ENCODE measurements around the gene F7.

Gene F7

DNA sequence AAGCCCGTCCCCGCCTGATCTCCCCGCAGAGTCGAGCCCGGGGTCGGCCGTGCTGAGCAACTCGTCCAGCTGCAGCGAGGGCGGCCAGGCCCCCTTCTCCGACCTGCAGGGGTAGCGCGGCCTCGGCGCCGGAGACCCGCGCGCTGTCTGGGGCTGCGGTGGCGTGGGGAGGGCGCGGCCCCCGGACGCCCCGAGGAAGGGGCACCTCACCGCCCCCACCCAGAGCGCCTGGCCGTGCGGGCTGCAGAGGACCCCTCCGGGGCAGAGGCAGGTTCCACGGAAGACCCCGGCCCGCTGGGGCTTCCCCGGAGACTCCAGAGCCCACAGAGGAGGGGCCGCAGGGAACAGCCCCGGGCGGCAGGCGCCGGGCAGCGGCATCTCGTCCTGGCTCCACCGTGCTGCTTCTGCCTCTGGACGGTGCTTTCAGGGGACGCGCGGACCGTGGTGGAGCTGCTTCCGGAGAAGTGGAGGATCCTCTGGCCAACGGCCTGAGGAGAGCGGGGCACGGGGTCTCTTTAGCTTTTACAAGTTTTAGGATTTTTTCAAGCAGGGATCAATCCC lies 8.8 kb upstream of the F7 start:
- Histone ChIP-seq H3K4me1 (ENCODE audit: control insufficient read depth, insufficient read depth, low read length) (no peaks in the 10 kb centered on the region), H3K36me3 (ENCODE audit: control insufficient read depth in 2 of 2, insufficient read depth in 1 of 2, low read length in 2 of 2) (no peaks in the 10 kb centered on the region), H3K9me3 (ENCODE audit: control insufficient read depth, insufficient read depth, low read depth, low read length) (no peaks in the 10 kb centered on the region), H3K27ac (ENCODE audit: extremely low read depth, low read depth, low read length) (no peak overlapping the region), H3K4me3 (ENCODE audit: low read depth, low read length) (no peak overlapping the region)
- no peak for TF ChIP-seq OSR2 (tag by site-specific recombination; IDR thresholded peaks at IDR 0.05)
- no peak for TF ChIP-seq ZNF488 (tag by site-specific recombination; IDR thresholded peaks at IDR 0.05)
- no peak for TF ChIP-seq MEIS1 (CRISPR knock-in tag; IDR thresholded peaks at IDR 0.05; ENCODE audit: borderline replicate concordance)
- TF ChIP-seq, protein P1, sequence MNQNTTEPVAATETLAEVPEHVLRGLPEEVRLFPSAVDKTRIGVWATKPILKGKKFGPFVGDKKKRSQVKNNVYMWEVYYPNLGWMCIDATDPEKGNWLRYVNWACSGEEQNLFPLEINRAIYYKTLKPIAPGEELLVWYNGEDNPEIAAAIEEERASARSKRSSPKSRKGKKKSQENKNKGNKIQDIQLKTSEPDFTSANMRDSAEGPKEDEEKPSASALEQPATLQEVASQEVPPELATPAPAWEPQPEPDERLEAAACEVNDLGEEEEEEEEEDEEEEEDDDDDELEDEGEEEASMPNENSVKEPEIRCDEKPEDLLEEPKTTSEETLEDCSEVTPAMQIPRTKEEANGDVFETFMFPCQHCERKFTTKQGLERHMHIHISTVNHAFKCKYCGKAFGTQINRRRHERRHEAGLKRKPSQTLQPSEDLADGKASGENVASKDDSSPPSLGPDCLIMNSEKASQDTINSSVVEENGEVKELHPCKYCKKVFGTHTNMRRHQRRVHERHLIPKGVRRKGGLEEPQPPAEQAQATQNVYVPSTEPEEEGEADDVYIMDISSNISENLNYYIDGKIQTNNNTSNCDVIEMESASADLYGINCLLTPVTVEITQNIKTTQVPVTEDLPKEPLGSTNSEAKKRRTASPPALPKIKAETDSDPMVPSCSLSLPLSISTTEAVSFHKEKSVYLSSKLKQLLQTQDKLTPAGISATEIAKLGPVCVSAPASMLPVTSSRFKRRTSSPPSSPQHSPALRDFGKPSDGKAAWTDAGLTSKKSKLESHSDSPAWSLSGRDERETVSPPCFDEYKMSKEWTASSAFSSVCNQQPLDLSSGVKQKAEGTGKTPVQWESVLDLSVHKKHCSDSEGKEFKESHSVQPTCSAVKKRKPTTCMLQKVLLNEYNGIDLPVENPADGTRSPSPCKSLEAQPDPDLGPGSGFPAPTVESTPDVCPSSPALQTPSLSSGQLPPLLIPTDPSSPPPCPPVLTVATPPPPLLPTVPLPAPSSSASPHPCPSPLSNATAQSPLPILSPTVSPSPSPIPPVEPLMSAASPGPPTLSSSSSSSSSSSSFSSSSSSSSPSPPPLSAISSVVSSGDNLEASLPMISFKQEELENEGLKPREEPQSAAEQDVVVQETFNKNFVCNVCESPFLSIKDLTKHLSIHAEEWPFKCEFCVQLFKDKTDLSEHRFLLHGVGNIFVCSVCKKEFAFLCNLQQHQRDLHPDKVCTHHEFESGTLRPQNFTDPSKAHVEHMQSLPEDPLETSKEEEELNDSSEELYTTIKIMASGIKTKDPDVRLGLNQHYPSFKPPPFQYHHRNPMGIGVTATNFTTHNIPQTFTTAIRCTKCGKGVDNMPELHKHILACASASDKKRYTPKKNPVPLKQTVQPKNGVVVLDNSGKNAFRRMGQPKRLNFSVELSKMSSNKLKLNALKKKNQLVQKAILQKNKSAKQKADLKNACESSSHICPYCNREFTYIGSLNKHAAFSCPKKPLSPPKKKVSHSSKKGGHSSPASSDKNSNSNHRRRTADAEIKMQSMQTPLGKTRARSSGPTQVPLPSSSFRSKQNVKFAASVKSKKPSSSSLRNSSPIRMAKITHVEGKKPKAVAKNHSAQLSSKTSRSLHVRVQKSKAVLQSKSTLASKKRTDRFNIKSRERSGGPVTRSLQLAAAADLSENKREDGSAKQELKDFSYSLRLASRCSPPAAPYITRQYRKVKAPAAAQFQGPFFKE (tag by site-specific recombination; IDR thresholded peaks at IDR 0.05; ENCODE audit: borderline replicate concordance): no peak
- no peak for TF ChIP-seq ZNF266 (tag by site-specific recombination; IDR thresholded peaks at IDR 0.05; ENCODE audit: low read depth)
- TF ChIP-seq ZNF76 (tag by site-specific recombination; IDR thresholded peaks at IDR 0.05; ENCODE audit: borderline replicate concordance, low read depth): no peak
- no peak for TF ChIP-seq PRDM10 (tag by site-specific recombination; IDR thresholded peaks at IDR 0.05)
- CTCF ChIA-PET: interaction anchor here (0.5 kb wide), 1 partner anchor 77 kb away, joined by 4 read pairs; no protein-coding TSS in a partner anchor
- POLR2A ChIA-PET: no interaction called here

GRCh38 chr13:113097651-113098050 lies 7.9 kb upstream of the F7 start:
- POLR2A ChIA-PET: no interaction called here
- no peak overlapping the region for H3K4me3 ChIP-seq (ENCODE audit: low read depth, low read length)
- H3K9me3 ChIP-seq (ENCODE audit: control insufficient read depth, insufficient read depth, low read depth, low read length): no peaks in the 10 kb centered on the region
- no peaks in the 10 kb centered on the region for H3K4me1 ChIP-seq (ENCODE audit: control insufficient read depth, insufficient read depth, low read length)
- H3K36me3 ChIP-seq (ENCODE audit: control insufficient read depth in 2 of 2, insufficient read depth in 1 of 2, low read length in 2 of 2): no peaks in the 10 kb centered on the region
- CTCF ChIA-PET: no interaction called here
- H3K27ac ChIP-seq (ENCODE audit: extremely low read depth, low read depth, low read length): no peak overlapping the region
- TF ChIP-seq ZNF776 (tag by site-specific recombination; IDR thresholded peaks at IDR 0.05; ENCODE audit: borderline replicate concordance) (no peak), ZBTB17 (tag by site-specific recombination; IDR thresholded peaks at IDR 0.05) (no peak), ZNF626 (tag by site-specific recombination; IDR thresholded peaks at IDR 0.05) (no peak)

All from HEK293 (cell line).